HG03460 (cell line): ENCODE measurements around the gene ENOX1.
"Not testable (repeated sequence)": the region's sequence is repeated elsewhere in the genome, so short reads cannot be mapped to it uniquely, and the experiment has no call there.

Source experiments
- ATAC-seq: cut with Tn5 transposase; IDR thresholded peaks from one replicate; pipeline ENCODE4 v1.9.1; 2021; ENCODE audit not compliant: unreplicated experiment

The ENOX1 gene

GRCh38 chr13:43441464-43441863 lies 345.3 kb downstream of the ENOX1 start:
- ATAC-seq = no peak

- ATAC-seq = no peak
Observed at GRCh38 chr13:43434191-43434590, 352.6 kb downstream of the ENOX1 start.

- no peak for ATAC-seq
Observed at GRCh38 chr13:43433691-43434141, 353.1 kb downstream of the ENOX1 start.

- no peak for ATAC-seq
Observed at GRCh38 chr13:43432958-43433357, 353.8 kb downstream of the ENOX1 start.

- ATAC-seq = no peak
Observed at GRCh38 chr13:43431841-43432240, 354.9 kb downstream of the ENOX1 start.

GRCh38 chr13:43431290-43431716 lies 355.5 kb downstream of the ENOX1 start:
- ATAC-seq = no peak

GRCh38 chr13:43428545-43429296 lies 358.1 kb downstream of the ENOX1 start:
- no peak for ATAC-seq

- ATAC-seq = no peak
Observed at GRCh38 chr13:43426355-43426754, 360.4 kb downstream of the ENOX1 start.

GRCh38 chr13:43425234-43425633 lies 361.5 kb downstream of the ENOX1 start:
- ATAC-seq = no peak

- ATAC-seq = no peak
Observed at GRCh38 chr13:43424412-43424811, 362.4 kb downstream of the ENOX1 start.

GRCh38 chr13:43422116-43422515 lies 364.7 kb downstream of the ENOX1 start:
- no peak for ATAC-seq

- not testable (repeated sequence) for ATAC-seq
Observed at GRCh38 chr13:43416842-43417241, 369.9 kb downstream of the ENOX1 start.

GRCh38 chr13:43416408-43416807 lies 370.4 kb downstream of the ENOX1 start:
- not testable (repeated sequence) for ATAC-seq

- not testable (repeated sequence) for ATAC-seq
Observed at GRCh38 chr13:43415903-43416391, 370.8 kb downstream of the ENOX1 start.

- ATAC-seq = no peak
Observed at GRCh38 chr13:43414111-43414510, 372.7 kb downstream of the ENOX1 start.

GRCh38 chr13:43411741-43412140 lies 375.0 kb downstream of the ENOX1 start:
- no peak for ATAC-seq

GRCh38 chr13:43411211-43411610 lies 375.6 kb downstream of the ENOX1 start:
- ATAC-seq = no peak

GRCh38 chr13:43408274-43408673 lies 378.5 kb downstream of the ENOX1 start:
- no peak for ATAC-seq

- ATAC-seq = no peak
Observed at GRCh38 chr13:43407023-43407581, 379.7 kb downstream of the ENOX1 start.

- no peak for ATAC-seq
Observed at GRCh38 chr13:43405457-43405856, 381.3 kb downstream of the ENOX1 start.

GRCh38 chr13:43402380-43402779 lies 384.4 kb downstream of the ENOX1 start:
- ATAC-seq = no peak

- no peak for ATAC-seq
Observed at GRCh38 chr13:43401361-43401760, 385.4 kb downstream of the ENOX1 start.
